Panc1 (cell line): ENCODE results near the gene EIF4G3.

Source experiments
- SIN3A ChIP-seq: IDR thresholded peaks from 2 replicates; pipeline ENCODE4 v1.6.1; 2012; ENCODE audit warnings: low read depth, mild to moderate bottlenecking, low read length, moderate library complexity, borderline replicate concordance; ENCODE audit not compliant: insufficient read depth
- TF ChIP-seq, protein P1 (sequence below): fragments of 450-650 bp; IDR thresholded peaks from 2 replicates; pipeline ENCODE4 v1.5.1; 2017; ENCODE audit warnings: mild to moderate bottlenecking
- TF ChIP-seq, protein P2 (sequence below), 2 experiments: IDR thresholded peaks; 2 replicates each; pipeline ENCODE4 v1.6.1; 2011 to 2012; ENCODE audit warnings: low read depth in 2 of 2, control low read depth in 1 of 2, low read length in 1 of 2, mild to moderate bottlenecking in 1 of 2, moderate library complexity in 1 of 2; ENCODE audit not compliant: insufficient read depth in 1 of 2

DNA sequence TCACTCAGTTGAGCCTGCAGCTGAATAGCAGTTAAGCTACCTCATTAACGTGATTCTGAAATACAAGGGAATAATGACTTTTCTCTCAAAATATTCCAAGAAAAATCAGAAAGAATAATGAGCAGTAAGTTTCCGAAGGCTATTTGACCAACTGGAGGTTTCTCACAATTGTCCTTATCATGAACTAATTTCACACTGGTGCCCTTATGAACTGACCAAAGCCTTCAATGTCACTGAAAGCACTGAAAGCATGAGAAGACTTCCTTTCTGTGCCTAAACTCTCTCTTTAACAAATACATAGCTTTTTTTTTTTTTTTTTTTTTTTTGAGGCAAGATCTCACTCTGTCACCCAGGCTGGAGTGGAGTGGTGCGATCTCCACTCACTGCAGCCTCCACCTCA lies 18.8 kb downstream of the EIF4G3 start:
- TF ChIP-seq, protein P1, sequence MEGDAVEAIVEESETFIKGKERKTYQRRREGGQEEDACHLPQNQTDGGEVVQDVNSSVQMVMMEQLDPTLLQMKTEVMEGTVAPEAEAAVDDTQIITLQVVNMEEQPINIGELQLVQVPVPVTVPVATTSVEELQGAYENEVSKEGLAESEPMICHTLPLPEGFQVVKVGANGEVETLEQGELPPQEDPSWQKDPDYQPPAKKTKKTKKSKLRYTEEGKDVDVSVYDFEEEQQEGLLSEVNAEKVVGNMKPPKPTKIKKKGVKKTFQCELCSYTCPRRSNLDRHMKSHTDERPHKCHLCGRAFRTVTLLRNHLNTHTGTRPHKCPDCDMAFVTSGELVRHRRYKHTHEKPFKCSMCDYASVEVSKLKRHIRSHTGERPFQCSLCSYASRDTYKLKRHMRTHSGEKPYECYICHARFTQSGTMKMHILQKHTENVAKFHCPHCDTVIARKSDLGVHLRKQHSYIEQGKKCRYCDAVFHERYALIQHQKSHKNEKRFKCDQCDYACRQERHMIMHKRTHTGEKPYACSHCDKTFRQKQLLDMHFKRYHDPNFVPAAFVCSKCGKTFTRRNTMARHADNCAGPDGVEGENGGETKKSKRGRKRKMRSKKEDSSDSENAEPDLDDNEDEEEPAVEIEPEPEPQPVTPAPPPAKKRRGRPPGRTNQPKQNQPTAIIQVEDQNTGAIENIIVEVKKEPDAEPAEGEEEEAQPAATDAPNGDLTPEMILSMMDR = no peak
- no peak for TF ChIP-seq SIN3A
- TF ChIP-seq, protein P2, sequence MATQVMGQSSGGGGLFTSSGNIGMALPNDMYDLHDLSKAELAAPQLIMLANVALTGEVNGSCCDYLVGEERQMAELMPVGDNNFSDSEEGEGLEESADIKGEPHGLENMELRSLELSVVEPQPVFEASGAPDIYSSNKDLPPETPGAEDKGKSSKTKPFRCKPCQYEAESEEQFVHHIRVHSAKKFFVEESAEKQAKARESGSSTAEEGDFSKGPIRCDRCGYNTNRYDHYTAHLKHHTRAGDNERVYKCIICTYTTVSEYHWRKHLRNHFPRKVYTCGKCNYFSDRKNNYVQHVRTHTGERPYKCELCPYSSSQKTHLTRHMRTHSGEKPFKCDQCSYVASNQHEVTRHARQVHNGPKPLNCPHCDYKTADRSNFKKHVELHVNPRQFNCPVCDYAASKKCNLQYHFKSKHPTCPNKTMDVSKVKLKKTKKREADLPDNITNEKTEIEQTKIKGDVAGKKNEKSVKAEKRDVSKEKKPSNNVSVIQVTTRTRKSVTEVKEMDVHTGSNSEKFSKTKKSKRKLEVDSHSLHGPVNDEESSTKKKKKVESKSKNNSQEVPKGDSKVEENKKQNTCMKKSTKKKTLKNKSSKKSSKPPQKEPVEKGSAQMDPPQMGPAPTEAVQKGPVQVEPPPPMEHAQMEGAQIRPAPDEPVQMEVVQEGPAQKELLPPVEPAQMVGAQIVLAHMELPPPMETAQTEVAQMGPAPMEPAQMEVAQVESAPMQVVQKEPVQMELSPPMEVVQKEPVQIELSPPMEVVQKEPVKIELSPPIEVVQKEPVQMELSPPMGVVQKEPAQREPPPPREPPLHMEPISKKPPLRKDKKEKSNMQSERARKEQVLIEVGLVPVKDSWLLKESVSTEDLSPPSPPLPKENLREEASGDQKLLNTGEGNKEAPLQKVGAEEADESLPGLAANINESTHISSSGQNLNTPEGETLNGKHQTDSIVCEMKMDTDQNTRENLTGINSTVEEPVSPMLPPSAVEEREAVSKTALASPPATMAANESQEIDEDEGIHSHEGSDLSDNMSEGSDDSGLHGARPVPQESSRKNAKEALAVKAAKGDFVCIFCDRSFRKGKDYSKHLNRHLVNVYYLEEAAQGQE (IDR thresholded peaks at IDR 0.05; ENCODE audit: insufficient read depth in 1 of 2, low read depth in 2 of 2, low read length in 1 of 2) = no peak
